ENCODE results near the gene TMCO6. TPM values are rescaled to one million over a fixed set of nuclear protein-coding genes. Genes with fewer than 3 reads are reported as not detected.

The TMCO6 gene
- total and polyA plus RNA-seq, 9 of the 15 experiments (the other 6 are each of a cell fraction or from before 2014, with no cell fraction given), result 3.4 to 46.4 (median 16.7) TPM

GRCh38 chr5:140664359-140665119 is 25.3 kb downstream of the TMCO6 start, which contains the start of gene WDR55 (continued):
- no peak for TF ChIP-seq ZNF146 (CRISPR knock-in tag; IDR thresholded peaks at IDR 0.05; ENCODE audit: unreplicated experiment)
- TF ChIP-seq, protein P1, sequence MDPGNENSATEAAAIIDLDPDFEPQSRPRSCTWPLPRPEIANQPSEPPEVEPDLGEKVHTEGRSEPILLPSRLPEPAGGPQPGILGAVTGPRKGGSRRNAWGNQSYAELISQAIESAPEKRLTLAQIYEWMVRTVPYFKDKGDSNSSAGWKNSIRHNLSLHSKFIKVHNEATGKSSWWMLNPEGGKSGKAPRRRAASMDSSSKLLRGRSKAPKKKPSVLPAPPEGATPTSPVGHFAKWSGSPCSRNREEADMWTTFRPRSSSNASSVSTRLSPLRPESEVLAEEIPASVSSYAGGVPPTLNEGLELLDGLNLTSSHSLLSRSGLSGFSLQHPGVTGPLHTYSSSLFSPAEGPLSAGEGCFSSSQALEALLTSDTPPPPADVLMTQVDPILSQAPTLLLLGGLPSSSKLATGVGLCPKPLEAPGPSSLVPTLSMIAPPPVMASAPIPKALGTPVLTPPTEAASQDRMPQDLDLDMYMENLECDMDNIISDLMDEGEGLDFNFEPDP (CRISPR knock-in tag; IDR thresholded peaks at IDR 0.05), result no peak
- TF ChIP-seq DEAF1 (CRISPR knock-in tag; IDR thresholded peaks at IDR 0.05), result no peak
- TF ChIP-seq FOXK2 (conservative IDR thresholded peaks at IDR 0.05 in 1 of 2, IDR thresholded peaks at IDR 0.05 in 1 of 2; ENCODE audit: low read depth in 2 of 2), result no peak
- TF ChIP-seq OTX1 (CRISPR knock-in tag; IDR thresholded peaks at IDR 0.05), result no peak; the same call in 1 of the 2 replicates
- TF ChIP-seq, protein P2, sequence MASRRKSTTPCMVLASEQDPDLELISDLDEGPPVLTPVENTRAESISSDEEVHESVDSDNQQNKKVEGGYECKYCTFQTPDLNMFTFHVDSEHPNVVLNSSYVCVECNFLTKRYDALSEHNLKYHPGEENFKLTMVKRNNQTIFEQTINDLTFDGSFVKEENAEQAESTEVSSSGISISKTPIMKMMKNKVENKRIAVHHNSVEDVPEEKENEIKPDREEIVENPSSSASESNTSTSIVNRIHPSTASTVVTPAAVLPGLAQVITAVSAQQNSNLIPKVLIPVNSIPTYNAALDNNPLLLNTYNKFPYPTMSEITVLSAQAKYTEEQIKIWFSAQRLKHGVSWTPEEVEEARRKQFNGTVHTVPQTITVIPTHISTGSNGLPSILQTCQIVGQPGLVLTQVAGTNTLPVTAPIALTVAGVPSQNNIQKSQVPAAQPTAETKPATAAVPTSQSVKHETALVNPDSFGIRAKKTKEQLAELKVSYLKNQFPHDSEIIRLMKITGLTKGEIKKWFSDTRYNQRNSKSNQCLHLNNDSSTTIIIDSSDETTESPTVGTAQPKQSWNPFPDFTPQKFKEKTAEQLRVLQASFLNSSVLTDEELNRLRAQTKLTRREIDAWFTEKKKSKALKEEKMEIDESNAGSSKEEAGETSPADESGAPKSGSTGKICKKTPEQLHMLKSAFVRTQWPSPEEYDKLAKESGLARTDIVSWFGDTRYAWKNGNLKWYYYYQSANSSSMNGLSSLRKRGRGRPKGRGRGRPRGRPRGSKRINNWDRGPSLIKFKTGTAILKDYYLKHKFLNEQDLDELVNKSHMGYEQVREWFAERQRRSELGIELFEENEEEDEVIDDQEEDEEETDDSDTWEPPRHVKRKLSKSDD (conservative IDR thresholded peaks at IDR 0.05; ENCODE audit: low read length), result peak; percentile 9; the same call in 1 of the 2 replicates
- TF ChIP-seq AFF1 (IDR thresholded peaks at IDR 0.05; ENCODE audit: low read depth in 1 of 2, partially characterized antibody in 2 of 2), result peak in 1 of 2 experiments; percentile 66
- no peak for TF ChIP-seq SMAD3 (CRISPR knock-in tag; conservative IDR thresholded peaks at IDR 0.05)
- TF ChIP-seq EP300 (IDR thresholded peaks at IDR 0.05; ENCODE audit: low read length), result 0 out of 2 replicates have a peak, but pooled peaks have one; percentile 3
- no peak for TF ChIP-seq HEY1 (CRISPR knock-in tag; IDR thresholded peaks at IDR 0.05; ENCODE audit: borderline replicate concordance)
- peak; percentile 42; the same call in 1 of the 2 replicates for TF ChIP-seq USF1 (CRISPR knock-in tag; IDR thresholded peaks at IDR 0.05)
- TF ChIP-seq ZNF134 (CRISPR knock-in tag; conservative IDR thresholded peaks at IDR 0.05), result peak; percentile 70
- peak; percentile 87 for TF ChIP-seq ATF6 (CRISPR knock-in tag; IDR thresholded peaks at IDR 0.05)

All from K562 (cell line).